Breast epithelium (tissue), 4 donors: ENCODE measurements around the gene CCDC6. TPM values are rescaled to one million over a fixed set of nuclear protein-coding genes. Genes with fewer than 3 reads are reported as not detected.
"Not testable (repeated sequence)": the region's sequence is repeated elsewhere in the genome, so short reads cannot be mapped to it uniquely, and the experiment has no call there.

ENCODE experiments used
- DNase-seq, 2 donors: peaks; one replicate each; pipeline ENCODE4 v3.0.0-alpha.2; 2019; ENCODE audit warnings: low spot score in 2 of 2
- H3K27ac ChIP-seq, 2 donors: fragments of 200-600 bp; sonication (generic) in 1 of 2; one replicate each; pipeline ENCODE4 v1.5.1; 2016 to 2019; ENCODE audit warnings: mild to moderate bottlenecking in 1 of 2
- H3K27me3 ChIP-seq, 2 donors: fragments of 200-600 bp; sonication (generic) in 1 of 2; one replicate each; pipeline versions ENCODE4 v1.5.1 to v1.6.0; 2017 to 2019; ENCODE audit warnings: control low read depth in 1 of 2, mild to moderate bottlenecking in 1 of 2
- H3K36me3 ChIP-seq: fragments of 200-600 bp; one replicate; pipeline ENCODE4 v1.5.1; 2019
- H3K4me1 ChIP-seq, 2 donors: fragments of 200-600 bp; sonication (generic); one replicate each; pipeline ENCODE4 v1.5.1; 2016 to 2019; ENCODE audit warnings: control low read depth in 1 of 2
- H3K4me3 ChIP-seq, 3 donors: fragments of 200-600 bp; sonication (generic); 1 replicate in 2 of 3; 2 replicates in 1 of 3; pipeline ENCODE4 v1.5.1; 2016 to 2019; ENCODE audit warnings: mild to moderate bottlenecking in 3 of 3, moderate library complexity in 2 of 3
- H3K9me3 ChIP-seq, 2 donors: fragments of 200-600 bp; sonication (generic) in 1 of 2; one replicate each; pipeline ENCODE4 v1.5.1; 2016 to 2019; ENCODE audit warnings: control low read depth in 1 of 2
- CTCF ChIP-seq, 3 donors: fragments of 450-650 bp; IDR thresholded peaks; one replicate each; pipeline ENCODE4 v1.5.1; 2016 to 2017; ENCODE audit warnings: antibody characterized with exemption in 3 of 3, mild to moderate bottlenecking in 3 of 3, moderate library complexity in 3 of 3
- POLR2A ChIP-seq: fragments of 450-650 bp; IDR thresholded peaks from one replicate; pipeline ENCODE4 v1.6.1; 2016; ENCODE audit warnings: antibody characterized with exemption, mild to moderate bottlenecking, moderate library complexity
- POLR2AphosphoS5 ChIP-seq, 3 donors: sonication (generic); formaldehyde crosslinking; IDR thresholded peaks; one replicate each; pipeline ENCODE4 v1.6.1; 2017; ENCODE audit warnings: antibody characterized with exemption in 3 of 3
- intact Hi-C: fragments of 100-400 bp; cut with DNase I; formaldehyde crosslinking; loops from one replicate; pipeline ENCODE4 v1.15.1; 2023; ENCODE audit warnings: low total_unique reads
- total RNA-seq, 3 donors: library from RNA; depleted of rRNA; stranded (reverse); fragments of >200 nt; gene quantifications; one replicate each; pipeline ENCODE4 v1.1.0, GENCODE V29; 2016

CCDC6 gene
- total RNA-seq, 3 donors from 2014 or later: 31.4 to 85.6 (median 44.9) TPM

GRCh38 chr10:59752278-59752940, 153.9 kb downstream of the CCDC6 start:
- no peaks in the 10 kb centered on the region for H3K4me1 ChIP-seq
- TF ChIP-seq CTCF (IDR thresholded peaks at IDR 0.05) (no peak), POLR2AphosphoS5 (IDR thresholded peaks at IDR 0.05) (no peak), POLR2A (no peak)
- intact Hi-C loops: no loop called here

GRCh38 chr10:59750155-59750945, 156.0 kb downstream of the CCDC6 start:
- DNase-seq: no peak
- H3K4me3 ChIP-seq: no peak overlapping the region
- H3K36me3 ChIP-seq: no peaks in the 10 kb centered on the region
- TF ChIP-seq POLR2A: no peak
- H3K27me3 ChIP-seq: no peaks in the 10 kb centered on the region
- no peaks in the 10 kb centered on the region for H3K9me3 ChIP-seq
- no peak overlapping the region for H3K27ac ChIP-seq
- no peaks in the 10 kb centered on the region for H3K4me1 ChIP-seq
- intact Hi-C loops: no loop called here

More at GRCh38 chr10:59752278-59752940, 153.9 kb downstream of the CCDC6 start:
- H3K4me3 ChIP-seq: no peak overlapping the region
- no peak overlapping the region for H3K27ac ChIP-seq
- H3K9me3 ChIP-seq: no peaks in the 10 kb centered on the region
- no peak for DNase-seq
- no peaks in the 10 kb centered on the region for H3K27me3 ChIP-seq
- no peaks in the 10 kb centered on the region for H3K36me3 ChIP-seq

- H3K9me3 ChIP-seq: no peaks in the 10 kb centered on the region
- no peaks in the 10 kb centered on the region for H3K4me1 ChIP-seq
- no peak for TF ChIP-seq POLR2AphosphoS5 (IDR thresholded peaks at IDR 0.05)
- no peak for TF ChIP-seq POLR2A
- no peak overlapping the region for H3K27ac ChIP-seq
- no peaks in the 10 kb centered on the region for H3K27me3 ChIP-seq
- no peak for DNase-seq
- intact Hi-C loops: no loop called here
- no peak overlapping the region for H3K4me3 ChIP-seq
- H3K36me3 ChIP-seq: no peaks in the 10 kb centered on the region
These were observed 157.5 kb downstream of the CCDC6 start for GRCh38 chr10:59748834-59749233.

GRCh38 chr10:59745163-59745650, 161.1 kb downstream of the CCDC6 start:
- Histone ChIP-seq H3K9me3 (no peaks in the 10 kb centered on the region), H3K27ac (no peak overlapping the region), H3K4me1 (no peaks in the 10 kb centered on the region), H3K27me3 (no peaks in the 10 kb centered on the region), H3K36me3 (no peaks in the 10 kb centered on the region), H3K4me3 (no peak overlapping the region)
- no peak for DNase-seq
- no peak for TF ChIP-seq CTCF (IDR thresholded peaks at IDR 0.05)
- intact Hi-C loops: no loop called here

GRCh38 chr10:59744762-59745161, 161.6 kb downstream of the CCDC6 start:
- H3K36me3 ChIP-seq, intact Hi-C loops, DNase-seq, H3K27ac ChIP-seq, H3K4me1 ChIP-seq, H3K4me3 ChIP-seq, H3K27me3 ChIP-seq, H3K9me3 ChIP-seq: not testable (repeated sequence)

GRCh38 chr10:59744156-59744555, 162.2 kb downstream of the CCDC6 start:
- intact Hi-C loops, H3K27me3 ChIP-seq, H3K9me3 ChIP-seq, DNase-seq, H3K4me3 ChIP-seq, H3K36me3 ChIP-seq, H3K4me1 ChIP-seq, H3K27ac ChIP-seq: not testable (repeated sequence)

GRCh38 chr10:59741583-59741982, 164.8 kb downstream of the CCDC6 start:
- no peak overlapping the region for H3K27ac ChIP-seq
- intact Hi-C loops: no loop called here
- no peak overlapping the region for H3K4me3 ChIP-seq
- TF ChIP-seq POLR2A: no peak
- no peak for TF ChIP-seq POLR2AphosphoS5 (IDR thresholded peaks at IDR 0.05)
- TF ChIP-seq CTCF (IDR thresholded peaks at IDR 0.05): no peak
- DNase-seq: no peak
- H3K9me3 ChIP-seq: no peaks in the 10 kb centered on the region
- no peaks in the 10 kb centered on the region for H3K36me3 ChIP-seq
- H3K4me1 ChIP-seq: no peaks in the 10 kb centered on the region
- H3K27me3 ChIP-seq: no peaks in the 10 kb centered on the region
